Stomach (tissue), 9 donors: ENCODE data around the gene ADCY7. TPM values are rescaled to one million over a fixed set of nuclear protein-coding genes. Genes with fewer than 3 reads are reported as not detected.

Source experiments
- DNase-seq, 2 donors: peaks; one replicate each; pipeline versions ENCODE4 v3.0.0 to v3.0.0-alpha.2; 2013 to 2019
- H3K27ac ChIP-seq, 5 donors: fragments of 200-600 bp in 4 of 5; sonication (generic) in 4 of 5; one replicate each; pipeline ENCODE4 v1.5.1; 2013 to 2019; ENCODE audit warnings: mild to moderate bottlenecking in 1 of 5, moderate library complexity in 1 of 5
- H3K27me3 ChIP-seq, 3 donors: fragments of 200-600 bp; sonication (generic); one replicate each; pipeline ENCODE4 v1.5.1; 2017 to 2019; ENCODE audit warnings: mixed run types in 1 of 3
- H3K36me3 ChIP-seq, 4 donors: fragments of 200-600 bp; sonication (generic); 1 replicate in 3 of 4; 2 replicates in 1 of 4; pipeline ENCODE4 v1.5.1; 2016 to 2019
- H3K4me1 ChIP-seq, 4 donors: fragments of 200-600 bp; sonication (generic); one replicate each; pipeline ENCODE4 v1.5.1; 2016 to 2019
- H3K4me3 ChIP-seq, 4 donors: fragments of 200-600 bp; sonication (generic) in 3 of 4; one replicate each; pipeline ENCODE4 v1.5.1; 2016 to 2019; ENCODE audit warnings: mild to moderate bottlenecking in 1 of 4
- H3K9me3 ChIP-seq, 4 donors: fragments of 200-600 bp; sonication (generic); one replicate each; pipeline ENCODE4 v1.5.1; 2016 to 2019
- EP300 ChIP-seq: sonication (generic); formaldehyde crosslinking; IDR thresholded peaks from one replicate; pipeline ENCODE4 v1.6.1; 2017; ENCODE audit warnings: antibody characterized with exemption
- POLR2A ChIP-seq, 4 donors: fragments of 450-650 bp; IDR thresholded peaks; one replicate each; pipeline ENCODE4 v1.6.1; 2016; ENCODE audit warnings: antibody characterized with exemption in 4 of 4, control low read depth in 2 of 4, mild to moderate bottlenecking in 1 of 4, moderate library complexity in 1 of 4
- POLR2AphosphoS5 ChIP-seq, 3 donors: sonication (generic); formaldehyde crosslinking; IDR thresholded peaks; one replicate each; pipeline ENCODE4 v1.6.1; 2016; ENCODE audit warnings: antibody characterized with exemption in 3 of 3
- WGBS, 5 donors: extraction: QIAGEN DNeasy Blood & Tissue Kit in 3 of 5; methylation state at CpG; one replicate each; pipeline versions ENCODE4 v1.1.5 to v1.1.7; 2013 to 2018; 5-methylcytosine and 5-hydroxymethylcytosine counted together
- intact Hi-C: fragments of 100-400 bp; cut with DNase I; formaldehyde crosslinking; loops from one replicate; pipeline ENCODE4 v1.15.1; 2023; ENCODE audit warnings: low total_unique reads
- polyA plus RNA-seq, 3 donors: library from polyadenylated mRNA; stranded (reverse); fragments of 200-250 nt; gene quantifications; one replicate each; pipeline ENCODE4 v1.2.3, GENCODE V29; 2013
- total RNA-seq, 5 donors: library from RNA; depleted of rRNA; stranded (reverse); fragments of >200 nt; gene quantifications; one replicate each; pipeline versions ENCODE4 v1.1.0 to v1.2.3, GENCODE V29; 2014 to 2016
- TF ChIP-seq, protein P1 (sequence below), 7 experiments: fragments of 450-650 bp in 4 of 7; fragments of 200-600 bp in 3 of 7; sonication (generic) in 3 of 7; IDR thresholded peaks; one replicate each; pipeline ENCODE4 v1.5.1; 2016 to 2019; ENCODE audit warnings: antibody characterized with exemption in 7 of 7, control low read depth in 2 of 7, mild to moderate bottlenecking in 1 of 7
- donor health status: healthy with polysubstance abuse.
- donor health status: Bipolar disorder and iron deficiency.
- donor health status: healthy.

ADCY7 gene
- total and polyA plus RNA-seq, 8 donors, result 0.76 to 216 (median 16.5) TPM

DNA sequence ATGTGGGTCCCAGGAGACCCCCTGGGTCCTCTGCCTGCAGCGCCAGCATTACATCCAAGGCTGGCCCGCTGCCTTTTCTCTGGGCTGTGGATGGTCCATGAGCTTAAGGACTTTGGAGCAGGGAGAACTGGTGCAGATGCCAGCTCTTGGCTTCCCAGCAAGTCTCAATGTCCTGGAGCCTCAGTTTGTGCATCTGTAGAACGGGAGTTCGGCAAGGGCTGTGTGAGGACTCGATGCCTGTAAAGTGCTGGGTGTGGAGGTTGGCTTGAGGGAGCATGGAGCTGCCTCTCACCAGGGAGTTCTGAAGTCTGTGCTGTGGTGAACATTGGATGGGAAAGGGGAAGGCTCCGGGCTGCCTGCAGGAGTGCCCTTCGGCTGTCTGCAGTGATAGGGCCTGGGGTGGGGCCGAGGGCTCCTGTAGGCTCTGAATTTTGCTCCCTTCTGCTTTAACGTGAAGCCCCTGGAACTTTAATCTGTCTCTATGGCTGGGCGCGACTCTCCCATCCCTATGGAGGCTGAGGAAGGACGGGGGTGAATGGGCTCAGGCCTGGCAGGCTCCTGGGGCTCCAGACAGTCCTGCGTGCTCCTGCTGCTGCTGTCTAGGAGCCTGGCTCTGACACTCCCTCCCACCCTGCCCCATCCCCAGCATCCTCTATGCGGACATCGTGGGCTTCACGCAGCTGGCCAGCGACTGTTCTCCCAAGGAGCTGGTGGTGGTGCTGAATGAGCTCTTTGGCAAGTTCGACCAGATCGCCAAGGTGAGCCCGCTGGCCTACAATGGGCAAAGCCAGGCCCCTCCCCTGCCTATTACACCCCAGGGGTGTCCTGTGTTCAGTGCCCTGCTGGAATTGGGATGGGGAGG, 27.9 kb downstream of the ADCY7 start:
- 86 to 95% (median 91%) methylated on average over 19 to 20 of the region's 20 CpGs for WGBS, 5 donors
- no peak for TF ChIP-seq POLR2AphosphoS5 (IDR thresholded peaks at IDR 0.05)
- Histone ChIP-seq H3K27me3 (no peaks in the 10 kb centered on the region), H3K9me3 (no peaks in the 10 kb centered on the region), H3K4me3 (no peak overlapping the region), H3K27ac (no peak overlapping the region), H3K36me3 (peaks cover 11 to 84% (median 55%) of the 10 kb centered on the region in 4 donors), H3K4me1 (no peaks in the 10 kb centered on the region)
- intact Hi-C loops, result no loop called here
- DNase-seq, result no peak

DNA sequence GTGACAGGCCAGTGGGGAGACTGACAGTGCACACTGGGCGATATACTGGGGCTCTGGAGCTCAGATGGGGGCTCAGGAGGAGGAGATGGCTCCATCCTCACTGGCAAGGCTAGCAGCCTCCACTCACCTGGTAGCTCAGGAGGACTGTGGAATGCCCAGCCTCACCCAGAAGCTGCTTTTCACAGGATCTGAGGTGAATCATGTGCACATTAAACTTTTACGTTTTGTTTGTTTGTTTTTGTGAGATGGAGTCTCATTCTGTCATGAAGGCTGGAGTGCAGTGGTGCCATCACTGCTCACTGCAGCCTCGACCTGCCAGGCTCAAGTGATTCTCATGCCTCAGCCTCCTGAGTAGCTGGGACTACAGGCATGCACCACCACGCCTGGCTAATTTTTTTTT, 28.6 kb downstream of the ADCY7 start:
- TF ChIP-seq EP300, result no peak
- Histone ChIP-seq H3K27me3 (no peaks in the 10 kb centered on the region), H3K4me1 (no peaks in the 10 kb centered on the region), H3K36me3 (peaks cover 11 to 85% (median 61%) of the 10 kb centered on the region in 4 donors), H3K4me3 (no peak overlapping the region), H3K27ac (no peak overlapping the region), H3K9me3 (no peaks in the 10 kb centered on the region)
- DNase-seq, result no peak
- intact Hi-C loops, result no loop called here
- WGBS, 5 donors, result 76 to 89% (median 81%) methylated on average over 4 of the region's 4 CpGs

DNA sequence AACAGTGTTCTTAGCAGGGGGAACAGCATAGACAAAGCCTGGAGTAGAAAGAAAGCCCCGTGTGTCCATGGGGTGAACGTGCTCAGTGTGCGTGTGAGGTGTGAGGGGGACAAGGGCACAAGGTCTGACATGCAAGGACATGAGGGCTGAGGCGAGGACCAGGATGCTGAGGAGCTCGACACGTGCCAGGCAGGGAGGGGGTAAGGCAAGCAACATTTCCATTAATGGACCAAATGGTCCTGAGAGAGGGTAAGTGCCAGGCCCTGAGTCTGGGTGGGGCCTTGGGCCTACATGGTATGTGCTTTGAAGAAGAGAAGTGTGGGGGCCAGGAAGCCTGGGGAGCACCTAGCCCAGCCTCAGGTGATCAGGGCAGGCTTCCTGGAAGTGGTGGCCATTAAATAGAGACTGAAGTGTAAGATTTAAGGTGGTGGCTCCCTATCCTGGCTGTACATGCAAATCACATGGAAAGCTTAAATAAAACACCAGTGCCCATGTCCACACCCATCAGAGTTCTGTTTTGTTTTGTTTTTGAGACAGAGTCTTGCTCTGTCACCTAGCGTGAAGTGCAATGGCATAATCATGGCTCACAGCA, 29.3 kb downstream of the ADCY7 start:
- Histone ChIP-seq H3K27me3 (no peaks in the 10 kb centered on the region), H3K9me3 (no peaks in the 10 kb centered on the region), H3K27ac (no peak overlapping the region), H3K4me3 (no peak overlapping the region), H3K4me1 (no peaks in the 10 kb centered on the region), H3K36me3 (peaks cover 11 to 81% (median 55%) of the 10 kb centered on the region in 4 donors)
- TF ChIP-seq POLR2AphosphoS5 (IDR thresholded peaks at IDR 0.05), result no peak
- TF ChIP-seq, protein P1, sequence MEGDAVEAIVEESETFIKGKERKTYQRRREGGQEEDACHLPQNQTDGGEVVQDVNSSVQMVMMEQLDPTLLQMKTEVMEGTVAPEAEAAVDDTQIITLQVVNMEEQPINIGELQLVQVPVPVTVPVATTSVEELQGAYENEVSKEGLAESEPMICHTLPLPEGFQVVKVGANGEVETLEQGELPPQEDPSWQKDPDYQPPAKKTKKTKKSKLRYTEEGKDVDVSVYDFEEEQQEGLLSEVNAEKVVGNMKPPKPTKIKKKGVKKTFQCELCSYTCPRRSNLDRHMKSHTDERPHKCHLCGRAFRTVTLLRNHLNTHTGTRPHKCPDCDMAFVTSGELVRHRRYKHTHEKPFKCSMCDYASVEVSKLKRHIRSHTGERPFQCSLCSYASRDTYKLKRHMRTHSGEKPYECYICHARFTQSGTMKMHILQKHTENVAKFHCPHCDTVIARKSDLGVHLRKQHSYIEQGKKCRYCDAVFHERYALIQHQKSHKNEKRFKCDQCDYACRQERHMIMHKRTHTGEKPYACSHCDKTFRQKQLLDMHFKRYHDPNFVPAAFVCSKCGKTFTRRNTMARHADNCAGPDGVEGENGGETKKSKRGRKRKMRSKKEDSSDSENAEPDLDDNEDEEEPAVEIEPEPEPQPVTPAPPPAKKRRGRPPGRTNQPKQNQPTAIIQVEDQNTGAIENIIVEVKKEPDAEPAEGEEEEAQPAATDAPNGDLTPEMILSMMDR (IDR thresholded peaks at IDR 0.05), result no peak
- no peak for TF ChIP-seq EP300
- no peak for TF ChIP-seq POLR2A (IDR thresholded peaks at IDR 0.05)
- DNase-seq, result no peak
- intact Hi-C loops, result no loop called here
- WGBS, 5 donors, result 94 to 98% (median 96%) methylated on average over 7 of the region's 7 CpGs

DNA sequence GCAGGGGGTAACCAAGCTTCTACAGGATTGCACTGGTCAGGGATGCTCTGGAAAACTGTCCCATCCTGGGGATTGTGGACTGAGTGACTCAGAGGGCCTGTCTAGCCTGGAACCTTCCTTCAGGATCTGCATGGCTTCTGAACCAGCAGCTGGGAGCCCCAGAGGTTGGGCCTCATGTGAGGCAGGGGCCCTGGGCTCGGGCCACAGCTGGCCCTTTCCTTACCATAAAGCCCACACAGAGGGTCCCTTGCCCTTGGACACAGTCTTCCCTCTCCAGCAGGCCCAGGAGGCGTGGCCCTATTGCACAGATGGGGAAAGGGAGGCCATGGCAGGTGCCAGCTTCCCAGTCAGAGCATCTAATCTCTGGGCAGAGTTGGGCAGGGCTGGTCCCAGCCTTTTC, 30.5 kb downstream of the ADCY7 start:
- Histone ChIP-seq H3K36me3 (peaks cover 11 to 84% (median 55%) of the 10 kb centered on the region in 4 donors), H3K27ac (no peak overlapping the region), H3K27me3 (no peaks in the 10 kb centered on the region), H3K4me1 (peaks cover 0 to 10% (median 6%) of the 10 kb centered on the region in 4 donors), H3K4me3 (no peak overlapping the region), H3K9me3 (no peaks in the 10 kb centered on the region)
- TF ChIP-seq POLR2AphosphoS5 (IDR thresholded peaks at IDR 0.05), result no peak
- no peak for TF ChIP-seq POLR2A (IDR thresholded peaks at IDR 0.05)
- TF ChIP-seq EP300, result no peak
- no peak for DNase-seq
- intact Hi-C loops, result no loop called here
- 78 to 92% (median 80%) methylated on average over 1 to 2 of the region's 2 CpGs for WGBS, 5 donors

DNA sequence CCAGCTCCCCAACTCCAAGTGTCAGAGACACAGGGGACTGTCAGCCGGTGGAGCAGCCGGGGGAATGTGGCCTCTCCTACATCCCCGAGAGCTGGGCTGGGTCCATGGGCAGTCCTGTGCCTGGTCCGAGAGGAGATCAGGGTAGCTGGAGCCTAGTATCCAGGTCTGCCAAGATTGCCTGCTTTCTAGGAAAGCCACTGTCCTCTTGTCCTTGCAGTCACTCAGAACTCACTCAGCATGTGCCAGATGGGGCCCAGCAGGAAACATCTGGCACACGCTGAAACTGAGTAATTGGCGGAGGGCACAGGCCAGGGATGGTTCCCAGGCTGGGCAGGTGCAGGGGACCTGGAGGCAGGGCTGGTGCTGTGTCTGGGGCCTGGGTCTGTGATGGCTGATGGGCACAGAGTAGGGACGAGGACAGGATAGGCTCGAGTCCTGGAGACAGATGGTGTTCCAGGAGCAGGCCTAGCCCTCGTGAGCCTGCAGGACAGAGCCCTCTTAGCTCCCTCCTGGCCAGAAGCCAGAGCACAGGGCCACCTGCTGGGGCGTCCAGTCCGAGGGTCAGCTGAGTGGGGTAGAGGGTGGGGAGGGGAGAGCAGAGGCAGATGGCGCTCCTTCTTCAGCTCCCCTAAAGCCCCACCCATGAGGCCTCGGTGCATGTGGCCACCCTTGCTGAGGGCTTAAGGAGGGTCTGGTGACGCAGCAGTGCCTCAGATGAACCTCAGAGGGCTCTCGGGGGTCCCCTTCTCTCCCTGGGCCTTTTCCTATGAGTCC, 31.1 kb downstream of the ADCY7 start:
- peaks cover 11 to 84% (median 54%) of the 10 kb centered on the region in 4 donors for H3K36me3 ChIP-seq
- intact Hi-C loops, result no loop called here
- TF ChIP-seq POLR2A (IDR thresholded peaks at IDR 0.05), result no peak
- no peak for TF ChIP-seq POLR2AphosphoS5 (IDR thresholded peaks at IDR 0.05)
- no peak for TF ChIP-seq EP300
- TF ChIP-seq, protein P1 (IDR thresholded peaks at IDR 0.05), result no peak
- H3K9me3 ChIP-seq, result no peaks in the 10 kb centered on the region
- H3K4me3 ChIP-seq, result no peak overlapping the region
- no peak for DNase-seq
- peaks cover 5 to 17% (median 11%) of the 10 kb centered on the region in 4 donors for H3K4me1 ChIP-seq
- no peaks in the 10 kb centered on the region for H3K27me3 ChIP-seq
- 68 to 82% (median 76%) methylated on average over 13 to 15 of the region's 15 CpGs for whole genome bisulfite sequencing, 5 donors
- no peak overlapping the region for H3K27ac ChIP-seq
